Measurements from ENCODE around the gene FAM20A. TPM values are rescaled to one million over a fixed set of nuclear protein-coding genes. Genes with fewer than 3 reads are reported as not detected.

FAM20A gene
- total RNA-seq, 1 experiment from 2014 or later = not detected

DNA sequence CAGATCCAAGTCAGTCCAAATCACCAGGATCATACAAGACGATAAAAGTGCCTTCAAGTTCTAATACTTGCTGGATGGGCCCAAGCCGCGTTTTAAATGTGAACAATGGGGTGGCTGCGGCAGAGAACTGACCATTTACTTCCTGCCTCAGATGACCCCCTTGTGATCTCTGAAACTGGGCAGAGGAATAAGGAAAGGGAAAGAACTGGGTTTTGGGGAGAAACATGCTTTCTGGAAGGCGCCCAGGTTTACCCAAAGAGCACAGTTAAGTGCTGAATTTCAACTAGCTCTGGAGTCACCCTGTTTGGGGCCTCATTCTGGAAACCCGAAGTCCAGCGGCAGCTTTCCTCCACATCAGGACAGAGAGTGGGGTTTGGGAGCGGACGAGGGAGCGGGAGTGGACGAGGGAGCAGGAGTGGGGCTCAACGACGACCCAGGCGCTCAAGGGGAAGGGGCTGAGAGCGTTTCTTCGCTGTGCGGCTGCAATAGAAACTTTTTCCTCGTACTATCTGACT is 1.6 kb downstream of the FAM20A start:
- Histone ChIP-seq H3K36me3 (ENCODE audit: control insufficient read depth in 1 of 2, insufficient read depth in 2 of 2, low read length in 2 of 2) (no peaks in the 10 kb centered on the region), H3K27ac (ENCODE audit: low read depth, low read length) (no peak overlapping the region), H3K27me3 (ENCODE audit: insufficient read depth, low read length) (no peaks in the 10 kb centered on the region), H3K79me2 (ENCODE audit: insufficient read depth, low read length) (no peaks in the 10 kb centered on the region), H3K9me3 (ENCODE audit: control insufficient read depth in 1 of 2, insufficient read depth in 1 of 2, low read depth in 1 of 2, low read length in 2 of 2) (no peaks in the 10 kb centered on the region), H3K9ac (ENCODE audit: low read length) (no peak overlapping the region), H3K4me1 (ENCODE audit: control insufficient read depth in 1 of 2, insufficient read depth in 2 of 2, low read length in 2 of 2) (no peaks in the 10 kb centered on the region), H3K9me2 (ENCODE audit: insufficient read depth) (no peaks in the 10 kb centered on the region), H3K4me2 (ENCODE audit: low read length) (no peak overlapping the region), H4K20me1 (ENCODE audit: insufficient read depth) (no peaks in the 10 kb centered on the region), H2AFZ (ENCODE audit: low read depth, low read length, poor library complexity, severe bottlenecking) (no peak overlapping the region), H3K4me3 (replicated peaks in 1 of 2; ENCODE audit: low read depth in 1 of 2, low read length in 2 of 2) (no peak overlapping the region)
- ATAC-seq = no peak
- intact Hi-C loops (cut with micrococcal nuclease) = loop anchor here (2.0 kb wide), 1 partner anchor 41 kb away; no protein-coding TSS in a partner anchor
- RAD21 ChIA-PET (ENCODE audit: low non-redundant PET in 1 of 2, low total read pairs in 2 of 2, uncharacterized antibody in 2 of 2, unreplicated experiment in 2 of 2) = no interaction called here
- TF ChIP-seq TCF7L2 (IDR thresholded peaks at IDR 0.05; ENCODE audit: borderline replicate concordance, extremely low read depth, insufficient read depth, insufficient read length) = no peak
- TF ChIP-seq, protein P1, sequence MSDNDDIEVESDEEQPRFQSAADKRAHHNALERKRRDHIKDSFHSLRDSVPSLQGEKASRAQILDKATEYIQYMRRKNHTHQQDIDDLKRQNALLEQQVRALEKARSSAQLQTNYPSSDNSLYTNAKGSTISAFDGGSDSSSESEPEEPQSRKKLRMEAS (IDR thresholded peaks at IDR 0.05) = no peak
- TF ChIP-seq SP1 (IDR thresholded peaks at IDR 0.05; ENCODE audit: low read depth) = no peak
- TF ChIP-seq SIN3A (IDR thresholded peaks at IDR 0.05; ENCODE audit: low read depth) = no peak
- TF ChIP-seq RAD21 (IDR thresholded peaks at IDR 0.05; ENCODE audit: low read depth) = no peak
- no peak for TF ChIP-seq JUND (IDR thresholded peaks at IDR 0.05)
- no peak for TF ChIP-seq FOSL1 (IDR thresholded peaks at IDR 0.05; ENCODE audit: low read depth)
- no peak for TF ChIP-seq CEBPB (IDR thresholded peaks at IDR 0.05; ENCODE audit: low read depth)
- TF ChIP-seq EZH2phosphoT487 (IDR thresholded peaks at IDR 0.05; ENCODE audit: borderline replicate concordance) = no peak
- TF ChIP-seq, protein P2, sequence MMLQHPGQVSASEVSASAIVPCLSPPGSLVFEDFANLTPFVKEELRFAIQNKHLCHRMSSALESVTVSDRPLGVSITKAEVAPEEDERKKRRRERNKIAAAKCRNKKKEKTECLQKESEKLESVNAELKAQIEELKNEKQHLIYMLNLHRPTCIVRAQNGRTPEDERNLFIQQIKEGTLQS (IDR thresholded peaks at IDR 0.05) = no peak
- no peak for TF ChIP-seq ELF1 (IDR thresholded peaks at IDR 0.05; ENCODE audit: borderline replicate concordance, low read depth)
- TF ChIP-seq ZNF274 (IDR thresholded peaks at IDR 0.05; ENCODE audit: low read depth, low read length) = no peak
- TF ChIP-seq, protein P3, sequence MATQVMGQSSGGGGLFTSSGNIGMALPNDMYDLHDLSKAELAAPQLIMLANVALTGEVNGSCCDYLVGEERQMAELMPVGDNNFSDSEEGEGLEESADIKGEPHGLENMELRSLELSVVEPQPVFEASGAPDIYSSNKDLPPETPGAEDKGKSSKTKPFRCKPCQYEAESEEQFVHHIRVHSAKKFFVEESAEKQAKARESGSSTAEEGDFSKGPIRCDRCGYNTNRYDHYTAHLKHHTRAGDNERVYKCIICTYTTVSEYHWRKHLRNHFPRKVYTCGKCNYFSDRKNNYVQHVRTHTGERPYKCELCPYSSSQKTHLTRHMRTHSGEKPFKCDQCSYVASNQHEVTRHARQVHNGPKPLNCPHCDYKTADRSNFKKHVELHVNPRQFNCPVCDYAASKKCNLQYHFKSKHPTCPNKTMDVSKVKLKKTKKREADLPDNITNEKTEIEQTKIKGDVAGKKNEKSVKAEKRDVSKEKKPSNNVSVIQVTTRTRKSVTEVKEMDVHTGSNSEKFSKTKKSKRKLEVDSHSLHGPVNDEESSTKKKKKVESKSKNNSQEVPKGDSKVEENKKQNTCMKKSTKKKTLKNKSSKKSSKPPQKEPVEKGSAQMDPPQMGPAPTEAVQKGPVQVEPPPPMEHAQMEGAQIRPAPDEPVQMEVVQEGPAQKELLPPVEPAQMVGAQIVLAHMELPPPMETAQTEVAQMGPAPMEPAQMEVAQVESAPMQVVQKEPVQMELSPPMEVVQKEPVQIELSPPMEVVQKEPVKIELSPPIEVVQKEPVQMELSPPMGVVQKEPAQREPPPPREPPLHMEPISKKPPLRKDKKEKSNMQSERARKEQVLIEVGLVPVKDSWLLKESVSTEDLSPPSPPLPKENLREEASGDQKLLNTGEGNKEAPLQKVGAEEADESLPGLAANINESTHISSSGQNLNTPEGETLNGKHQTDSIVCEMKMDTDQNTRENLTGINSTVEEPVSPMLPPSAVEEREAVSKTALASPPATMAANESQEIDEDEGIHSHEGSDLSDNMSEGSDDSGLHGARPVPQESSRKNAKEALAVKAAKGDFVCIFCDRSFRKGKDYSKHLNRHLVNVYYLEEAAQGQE (IDR thresholded peaks at IDR 0.05; ENCODE audit: low read depth) = no peak
- no peak for TF ChIP-seq CBX3 (IDR thresholded peaks at IDR 0.05; ENCODE audit: low read depth)
- TF ChIP-seq EZH2 (IDR thresholded peaks at IDR 0.05) = no peak
- no peak for TF ChIP-seq YY1 (IDR thresholded peaks at IDR 0.05; ENCODE audit: extremely low read depth, insufficient replicate concordance, low read depth, low read length)
- TF ChIP-seq POLR2A (IDR thresholded peaks at IDR 0.05; ENCODE audit: borderline replicate concordance, extremely low read depth, insufficient read depth, insufficient read length) = no peak
- TF ChIP-seq, protein P4, sequence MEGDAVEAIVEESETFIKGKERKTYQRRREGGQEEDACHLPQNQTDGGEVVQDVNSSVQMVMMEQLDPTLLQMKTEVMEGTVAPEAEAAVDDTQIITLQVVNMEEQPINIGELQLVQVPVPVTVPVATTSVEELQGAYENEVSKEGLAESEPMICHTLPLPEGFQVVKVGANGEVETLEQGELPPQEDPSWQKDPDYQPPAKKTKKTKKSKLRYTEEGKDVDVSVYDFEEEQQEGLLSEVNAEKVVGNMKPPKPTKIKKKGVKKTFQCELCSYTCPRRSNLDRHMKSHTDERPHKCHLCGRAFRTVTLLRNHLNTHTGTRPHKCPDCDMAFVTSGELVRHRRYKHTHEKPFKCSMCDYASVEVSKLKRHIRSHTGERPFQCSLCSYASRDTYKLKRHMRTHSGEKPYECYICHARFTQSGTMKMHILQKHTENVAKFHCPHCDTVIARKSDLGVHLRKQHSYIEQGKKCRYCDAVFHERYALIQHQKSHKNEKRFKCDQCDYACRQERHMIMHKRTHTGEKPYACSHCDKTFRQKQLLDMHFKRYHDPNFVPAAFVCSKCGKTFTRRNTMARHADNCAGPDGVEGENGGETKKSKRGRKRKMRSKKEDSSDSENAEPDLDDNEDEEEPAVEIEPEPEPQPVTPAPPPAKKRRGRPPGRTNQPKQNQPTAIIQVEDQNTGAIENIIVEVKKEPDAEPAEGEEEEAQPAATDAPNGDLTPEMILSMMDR (IDR thresholded peaks at IDR 0.05 in 2 of 3, conservative IDR thresholded peaks at IDR 0.05 in 1 of 3; ENCODE audit: borderline replicate concordance in 1 of 3, insufficient read depth in 1 of 3, low read depth in 2 of 3, low read length in 2 of 3) = no peak
- no peak for TF ChIP-seq EGR1 (IDR thresholded peaks at IDR 0.05; ENCODE audit: low read depth)
- no peak for DNase-seq (ENCODE audit: low read depth, low spot score)
- CTCF ChIA-PET = no interaction called here
- BruUV-seq (replicated peaks) = no TSS peak
- POLR2A ChIA-PET = no interaction called here

Data from HCT116 (cell line).